C4-2B (cell line): ENCODE results near the gene TTC6.

ENCODE experiments used
- H3K27ac ChIP-seq: fragments of 450-650 bp; 2 replicates; pipeline ENCODE4 v1.5.1; 2017
- ZFX ChIP-seq: fragments of 450-650 bp; IDR thresholded peaks from 2 replicates; pipeline ENCODE4 v1.6.1; 2017
- TF ChIP-seq, protein P1 (sequence below): fragments of 450-650 bp; conservative IDR thresholded peaks from 2 replicates; pipeline ENCODE4 v1.5.1; 2017; ENCODE audit warnings: mild to moderate bottlenecking

TTC6 gene

DNA sequence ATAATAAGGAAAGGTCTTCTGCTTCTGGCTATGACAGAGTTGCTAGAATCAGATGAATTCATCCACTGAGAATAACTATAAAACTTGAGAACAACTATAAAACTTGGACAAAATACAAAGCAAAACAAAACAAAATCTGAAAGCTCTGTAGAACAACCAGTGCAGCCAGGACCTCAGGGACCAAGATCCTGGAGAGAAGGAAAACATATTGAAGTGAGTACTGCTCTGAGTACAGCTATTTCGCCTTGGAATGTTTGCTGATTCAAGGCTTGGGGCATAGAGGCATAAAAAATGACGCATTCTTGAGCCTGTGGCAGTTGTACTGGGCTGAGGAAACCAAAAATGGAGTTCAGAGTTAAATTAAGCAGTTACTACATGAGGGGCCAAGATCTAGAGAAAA, 22.1 kb upstream of the TTC6 start:
- TF ChIP-seq, protein P1, sequence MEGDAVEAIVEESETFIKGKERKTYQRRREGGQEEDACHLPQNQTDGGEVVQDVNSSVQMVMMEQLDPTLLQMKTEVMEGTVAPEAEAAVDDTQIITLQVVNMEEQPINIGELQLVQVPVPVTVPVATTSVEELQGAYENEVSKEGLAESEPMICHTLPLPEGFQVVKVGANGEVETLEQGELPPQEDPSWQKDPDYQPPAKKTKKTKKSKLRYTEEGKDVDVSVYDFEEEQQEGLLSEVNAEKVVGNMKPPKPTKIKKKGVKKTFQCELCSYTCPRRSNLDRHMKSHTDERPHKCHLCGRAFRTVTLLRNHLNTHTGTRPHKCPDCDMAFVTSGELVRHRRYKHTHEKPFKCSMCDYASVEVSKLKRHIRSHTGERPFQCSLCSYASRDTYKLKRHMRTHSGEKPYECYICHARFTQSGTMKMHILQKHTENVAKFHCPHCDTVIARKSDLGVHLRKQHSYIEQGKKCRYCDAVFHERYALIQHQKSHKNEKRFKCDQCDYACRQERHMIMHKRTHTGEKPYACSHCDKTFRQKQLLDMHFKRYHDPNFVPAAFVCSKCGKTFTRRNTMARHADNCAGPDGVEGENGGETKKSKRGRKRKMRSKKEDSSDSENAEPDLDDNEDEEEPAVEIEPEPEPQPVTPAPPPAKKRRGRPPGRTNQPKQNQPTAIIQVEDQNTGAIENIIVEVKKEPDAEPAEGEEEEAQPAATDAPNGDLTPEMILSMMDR: no peak
- no peak for TF ChIP-seq ZFX
- no peak overlapping the region for H3K27ac ChIP-seq

DNA sequence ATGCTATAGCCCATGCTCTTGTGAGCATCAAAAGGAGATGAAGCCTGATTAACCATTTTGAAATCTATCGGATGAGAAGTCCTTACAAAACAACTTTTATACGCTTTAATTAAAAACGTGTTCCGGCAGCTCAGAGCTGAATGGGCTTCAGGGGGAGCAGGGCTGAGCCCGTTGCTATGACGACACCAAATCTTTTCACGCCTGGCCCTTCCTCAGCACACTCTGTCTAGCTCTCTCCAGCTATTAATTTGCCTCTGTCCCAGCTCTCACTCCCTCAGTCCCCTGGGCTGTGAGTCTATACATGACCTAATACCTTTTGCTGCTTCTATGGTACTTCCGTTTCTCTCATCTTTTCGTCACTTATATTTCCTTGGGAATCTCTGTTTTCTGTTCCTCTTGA, 16.2 kb upstream of the TTC6 start:
- H3K27ac ChIP-seq: no peak overlapping the region
- no peak for TF ChIP-seq ZFX
- TF ChIP-seq, protein P1: no peak

DNA sequence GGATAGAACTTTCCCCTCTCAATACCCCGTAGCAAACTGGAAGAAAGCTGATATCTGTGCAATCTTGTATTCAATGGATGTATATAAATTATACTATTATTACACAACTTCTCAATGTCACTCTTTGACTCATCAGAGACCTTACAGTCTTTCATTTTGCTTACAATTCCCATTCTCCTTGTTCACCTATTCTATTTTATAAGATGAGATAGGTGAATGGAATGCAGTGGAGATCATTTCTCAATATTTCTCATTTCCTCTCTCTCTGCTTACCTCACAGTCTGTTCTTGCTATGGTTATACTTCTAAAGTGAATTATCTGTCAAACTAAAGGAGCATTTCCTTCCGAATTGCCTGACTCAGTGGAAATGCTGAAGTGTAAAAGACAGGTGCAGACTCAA, 15.3 kb upstream of the TTC6 start:
- TF ChIP-seq, protein P1: no peak
- TF ChIP-seq ZFX: no peak
- no peak overlapping the region for H3K27ac ChIP-seq

DNA sequence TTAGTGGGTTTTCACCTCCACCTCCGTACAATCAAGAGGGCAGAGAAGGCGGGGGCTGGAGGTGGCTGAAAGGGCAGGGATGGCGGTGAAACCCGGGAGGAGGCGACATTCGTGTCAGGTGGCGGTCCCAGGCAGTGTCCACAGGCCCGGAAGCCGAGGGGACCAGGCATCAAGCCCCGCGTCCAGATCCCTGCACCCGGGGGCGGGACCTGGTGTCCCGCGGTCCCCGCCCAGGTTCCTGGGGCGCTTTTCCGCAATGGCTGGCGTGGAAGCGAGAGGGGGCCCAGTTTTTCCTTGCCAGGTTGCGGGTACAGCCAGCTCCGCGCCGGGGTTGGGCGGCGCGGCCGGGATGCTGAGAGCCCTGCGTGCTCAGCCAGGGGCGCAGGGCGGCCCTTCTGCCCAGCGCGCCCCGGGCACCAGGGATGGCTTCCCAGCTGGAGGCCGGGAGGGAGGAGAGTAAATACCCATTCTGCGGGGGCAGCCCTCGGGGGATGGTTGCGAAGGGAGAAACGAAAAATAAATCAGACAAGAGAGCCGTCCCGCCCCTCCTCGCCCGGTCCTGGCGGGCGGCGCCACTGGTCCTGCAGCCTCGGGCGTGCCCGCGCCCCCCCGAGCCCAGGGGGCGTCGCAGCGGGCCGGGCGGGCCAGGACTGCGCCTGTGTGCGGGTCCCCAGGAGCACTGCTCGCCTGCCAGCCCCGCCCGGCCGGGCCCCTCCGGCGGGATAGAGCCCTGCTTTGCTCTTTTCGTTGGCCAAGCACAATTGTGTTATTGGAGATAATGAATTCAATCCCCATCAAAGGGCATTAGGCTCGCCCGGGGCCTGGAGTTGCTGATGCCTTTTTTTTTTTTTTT, 11.8 kb upstream of the TTC6 start:
- H3K27ac ChIP-seq: peak overlapping the region; percentile 2; the same call in 1 of the 2 replicates
- TF ChIP-seq, protein P1: no peak
- TF ChIP-seq ZFX: no peak

DNA sequence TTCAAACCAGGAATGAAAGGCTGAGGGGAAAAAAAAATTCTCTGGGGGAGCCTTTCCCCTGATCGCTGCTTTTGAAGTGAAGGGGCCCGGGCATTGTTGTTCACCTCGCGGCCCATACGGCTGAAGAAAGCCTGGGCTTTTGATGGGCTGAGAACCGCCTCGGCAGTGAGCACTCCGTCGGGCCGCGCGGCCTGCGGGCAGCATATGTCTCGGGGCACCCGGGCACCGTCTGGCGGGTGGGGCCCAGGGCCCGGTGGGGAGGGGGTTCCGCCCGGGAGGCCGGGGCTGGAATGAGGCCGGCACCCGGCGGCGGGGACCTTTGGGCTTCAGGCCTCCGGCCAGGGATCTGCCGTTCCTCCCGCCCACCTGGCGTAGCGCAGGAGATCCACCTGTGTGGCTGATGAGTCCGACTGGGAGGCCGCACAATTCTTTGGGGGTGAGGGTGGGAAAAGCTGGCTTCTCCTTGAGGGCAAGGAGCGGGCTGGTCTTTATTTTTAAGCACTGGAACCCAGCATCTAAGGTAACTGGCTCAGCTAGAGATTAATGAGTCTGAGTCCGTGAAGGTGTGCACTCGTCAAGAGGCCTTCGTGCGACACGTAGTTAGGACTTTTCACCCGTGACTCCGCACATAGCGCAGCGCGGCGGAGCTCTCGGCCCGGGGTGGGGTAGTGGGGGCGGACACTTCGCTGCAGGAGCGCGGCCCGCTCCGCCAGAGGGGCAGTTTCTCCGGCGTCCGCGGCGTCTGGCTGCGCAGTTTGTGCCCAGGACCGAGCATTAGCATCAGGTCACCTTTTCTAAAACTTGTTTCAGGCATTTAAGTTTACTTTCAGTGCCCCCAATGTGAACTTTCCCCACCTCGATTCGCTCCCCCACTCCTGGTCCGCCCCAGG, 11.0 kb upstream of the TTC6 start:
- TF ChIP-seq, protein P1: no peak
- TF ChIP-seq ZFX: no peak
- peak overlapping the region; percentile 18; the same call in 1 of the 2 replicates for H3K27ac ChIP-seq

DNA sequence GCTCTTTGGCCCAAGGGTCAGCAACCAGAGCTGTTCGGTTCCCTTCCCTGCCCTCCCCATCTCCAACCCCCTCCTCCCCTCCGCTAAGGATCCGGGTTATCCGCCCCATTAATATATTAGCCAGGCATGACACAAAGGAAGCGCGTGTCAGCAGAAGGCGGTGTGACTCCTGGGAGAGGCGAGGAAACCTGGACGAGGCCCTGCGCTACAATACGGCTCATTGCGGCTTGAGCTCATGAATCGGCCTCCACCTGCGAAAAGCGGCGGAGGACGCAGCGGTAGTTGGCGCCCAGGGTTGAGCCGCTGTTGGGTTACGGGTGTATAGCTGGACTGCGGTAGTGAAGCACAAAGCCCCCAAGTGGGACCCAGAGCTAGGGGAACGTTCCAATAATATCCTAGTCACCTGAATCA, 10.3 kb upstream of the TTC6 start:
- H3K27ac ChIP-seq: peak overlapping the region; percentile 18; the same call in 1 of the 2 replicates
- no peak for TF ChIP-seq ZFX
- TF ChIP-seq, protein P1: no peak
